Adrenal gland (tissue), 12 donors: ENCODE measurements around the gene MAD1L1. TPM values are rescaled to one million over a fixed set of nuclear protein-coding genes. Genes with fewer than 3 reads are reported as not detected.

ENCODE experiments used
- DNase-seq, 7 donors: peaks; one replicate each; pipeline ENCODE4 v3.0.0-alpha.2; 2019 to 2020
- H3K27ac ChIP-seq, 5 donors: fragments of 200-600 bp; sonication (generic) in 4 of 5; 1 replicate in 3 of 5; 2 replicates in 2 of 5; pipeline versions ENCODE4 v1.5.1 to v1.8.0; 2016 to 2020; ENCODE audit warnings: mild to moderate bottlenecking in 1 of 5
- H3K27me3 ChIP-seq: fragments of 200-600 bp; 2 replicates; pipeline ENCODE4 v1.8.0; 2021
- H3K36me3 ChIP-seq, 2 donors: fragments of 200-600 bp; replicated peaks in 1 of 2; 1 replicate in 1 of 2; 2 replicates in 1 of 2; pipeline versions ENCODE4 v1.5.1 to v1.8.0; 2018 to 2022
- H3K4me1 ChIP-seq, 2 donors: fragments of 200-600 bp; replicated peaks in 1 of 2; 1 replicate in 1 of 2; 2 replicates in 1 of 2; pipeline versions ENCODE4 v1.5.1 to v1.8.0; 2018 to 2021
- H3K4me3 ChIP-seq, 4 donors: fragments of 200-600 bp; sonication (generic) in 3 of 4; one replicate each; pipeline ENCODE4 v1.5.1; 2016 to 2018
- H3K9me3 ChIP-seq, 3 donors: fragments of 200-600 bp; sonication (generic) in 1 of 3; replicated peaks in 1 of 3; 1 replicate in 2 of 3; 2 replicates in 1 of 3; pipeline versions ENCODE4 v1.5.1 to v1.8.0; 2016 to 2021
- CTCF ChIP-seq, 6 experiments: fragments of 450-650 bp in 4 of 6; fragments of 200-600 bp in 2 of 6; sonication (generic) in 1 of 6; IDR thresholded peaks; 1 replicate in 5 of 6; 2 replicates in 1 of 6; pipeline versions ENCODE4 v1.5.1 to v1.8.0; 2016 to 2021; ENCODE audit warnings: antibody characterized with exemption in 6 of 6, mild to moderate bottlenecking in 2 of 6, moderate library complexity in 1 of 6
- POLR2A ChIP-seq, 2 donors: fragments of 450-650 bp; IDR thresholded peaks; one replicate each; pipeline ENCODE4 v1.6.1; 2017; ENCODE audit warnings: antibody characterized with exemption in 2 of 2, mild to moderate bottlenecking in 2 of 2, moderate library complexity in 1 of 2
- WGBS, 4 donors: extraction: QIAGEN DNeasy Blood & Tissue Kit in 2 of 4; methylation state at CpG; one replicate each; pipeline versions ENCODE4 v1.1.5 to v1.1.7; 2013 to 2017; 5-methylcytosine and 5-hydroxymethylcytosine counted together
- intact Hi-C, 2 donors: fragments of 100-400 bp; cut with DNase I; formaldehyde crosslinking; loops; one replicate each; pipeline versions ENCODE4 v1.14.1 to v1.15.0; 2022 to 2023
- polyA plus RNA-seq, 3 donors: library from polyadenylated mRNA; stranded (reverse); fragments of 200-250 nt in 2 of 3; fragments of 350-450 nt in 1 of 3; fragmentation: Illumina TruSeq in 1 of 3; extraction: RNeasy Lipid Tissue Mini Kit (QIAGEN cat#74804) in 1 of 3; gene quantifications; one replicate each; pipeline ENCODE4 v1.2.3, GENCODE V29; 2013 to 2014
- total RNA-seq, 9 donors: library from RNA; depleted of rRNA in 4 of 9; stranded (reverse); fragments of >200 nt in 4 of 9; fragments of 120-200 nt in 1 of 9; fragmentation: NEBNext Ultra II Directional in 1 of 9; extraction: Animal tissue kit (Norgen Biotek cat#: 25700) in 1 of 9; gene quantifications; one replicate each; pipeline versions ENCODE4 v1.1.0 to v1.2.4, GENCODE V29; 2013 to 2023
- donor health status: healthy with polysubstance abuse.
- donor health status: Bipolar disorder and iron deficiency.
- donor health status: DM: yes; HTN: yes; CAD: no.
- donor health status: DM: no; HTN: no; CAD: no.
- donor health status: DM: no; HTN: no; CAD: no.
- donor health status: DM: yes; HTN: yes; CAD: no.

The MAD1L1 gene
- total and polyA plus RNA-seq, 12 donors = 6.7 to 87.7 (median 28.9) TPM

- Histone ChIP-seq H3K4me3 (no peak overlapping the region), H3K9me3 (no peaks in the 10 kb centered on the region), H3K36me3 (no peaks in the 10 kb centered on the region), H3K4me1 (no peaks in the 10 kb centered on the region), H3K27me3 (no peaks in the 10 kb centered on the region), H3K27ac (no peak overlapping the region)
- intact Hi-C loops = no loop called here
- 90 to 96% (median 94%) methylated on average over 16 to 30 of the region's 30 CpGs for WGBS, 4 donors
- DNase-seq = no peak
- TF ChIP-seq POLR2A (IDR thresholded peaks at IDR 0.05) (no peak), CTCF (IDR thresholded peaks at IDR 0.05) (no peak)
These were observed 180.8 kb downstream of the MAD1L1 start for GRCh38 chr7:2051707-2052656.

DNA sequence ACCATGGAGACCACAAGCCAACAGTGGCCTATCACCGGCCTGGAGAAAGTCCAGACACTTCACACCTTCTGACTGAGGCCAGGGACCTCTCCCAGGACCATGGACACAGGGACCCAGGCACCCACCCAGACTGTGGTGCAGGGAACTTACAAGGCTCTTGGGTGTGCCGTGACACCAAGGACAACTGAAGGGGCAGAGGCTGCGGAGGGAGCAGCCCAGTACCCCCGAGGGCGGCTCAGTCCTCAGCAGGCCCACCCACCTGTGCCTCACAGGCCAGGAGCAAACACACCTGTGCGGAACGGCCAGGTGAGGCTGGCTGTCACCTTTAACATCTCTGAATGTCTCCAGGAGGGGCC, 182.3 kb downstream of the MAD1L1 start:
- Histone ChIP-seq H3K36me3 (no peaks in the 10 kb centered on the region), H3K27me3 (no peaks in the 10 kb centered on the region), H3K4me1 (no peaks in the 10 kb centered on the region), H3K9me3 (no peaks in the 10 kb centered on the region), H3K27ac (no peak overlapping the region), H3K4me3 (no peak overlapping the region)
- intact Hi-C loops = no loop called here
- TF ChIP-seq CTCF (IDR thresholded peaks at IDR 0.05) (no peak), POLR2A (IDR thresholded peaks at IDR 0.05) (no peak)
- DNase-seq = no peak
- 87 to 100% (median 91%) methylated on average over 2 to 7 of the region's 7 CpGs; no CpG with 5 or more reads in 1 of the 4 donors for WGBS, 4 donors

DNA sequence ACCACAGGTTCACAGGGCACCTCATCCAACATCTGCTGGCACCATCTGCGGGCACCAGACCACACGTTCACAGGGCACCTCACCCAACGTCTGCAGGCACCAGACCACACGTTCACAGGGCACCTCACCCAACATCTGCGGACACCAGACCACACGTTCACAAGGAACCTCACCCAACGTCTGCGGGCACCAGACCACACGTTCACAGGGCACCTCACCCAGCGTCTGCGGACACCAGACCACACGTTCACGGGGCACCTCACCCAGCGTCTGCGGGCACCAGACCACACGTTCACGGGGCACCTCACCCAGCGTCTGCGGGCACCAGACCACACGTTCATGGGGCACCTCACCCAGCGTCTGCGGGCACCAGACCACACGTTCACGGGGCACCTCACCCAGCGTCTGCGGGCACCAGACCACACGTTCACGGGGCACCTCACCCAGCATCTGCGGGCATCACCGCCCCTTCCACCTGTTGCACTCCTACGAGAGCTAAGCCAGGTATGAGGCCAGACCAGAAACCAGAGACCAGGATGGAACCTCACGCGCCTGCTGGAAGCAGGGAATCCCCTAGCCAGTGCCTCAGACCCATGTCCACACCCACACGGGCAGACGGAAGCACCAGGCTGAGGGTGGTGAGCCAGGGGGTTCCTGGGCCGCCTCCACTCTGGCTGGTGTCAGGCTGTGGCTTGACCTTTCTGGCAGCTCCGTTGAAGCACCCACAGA, 182.8 kb downstream of the MAD1L1 start:
- no peak for DNase-seq
- Histone ChIP-seq H3K27ac (no peak overlapping the region), H3K9me3 (no peaks in the 10 kb centered on the region), H3K4me3 (no peak overlapping the region), H3K4me1 (no peaks in the 10 kb centered on the region), H3K27me3 (no peaks in the 10 kb centered on the region), H3K36me3 (no peaks in the 10 kb centered on the region)
- WGBS, 4 donors = 91 to 95% (median 95%) methylated on average over 15 to 36 of the region's 37 CpGs
- no peak for TF ChIP-seq POLR2A (IDR thresholded peaks at IDR 0.05)
- TF ChIP-seq CTCF (IDR thresholded peaks at IDR 0.05) = no peak
- intact Hi-C loops = no loop called here

- DNase-seq = peak in 1 of 7 donors; percentile 0
- no peaks in the 10 kb centered on the region for H3K9me3 ChIP-seq
- H3K4me1 ChIP-seq = no peaks in the 10 kb centered on the region
- 91 to 97% (median 93%) methylated on average over 9 to 15 of the region's 15 CpGs for WGBS, 4 donors
- H3K27ac ChIP-seq = no peak overlapping the region
- TF ChIP-seq POLR2A (IDR thresholded peaks at IDR 0.05) = no peak
- TF ChIP-seq CTCF (IDR thresholded peaks at IDR 0.05) = no peak
- H3K27me3 ChIP-seq = no peaks in the 10 kb centered on the region
- intact Hi-C loops = no loop called here
- no peak overlapping the region for H3K4me3 ChIP-seq
- H3K36me3 ChIP-seq = no peaks in the 10 kb centered on the region
These were observed 183.5 kb downstream of the MAD1L1 start for GRCh38 chr7:2049111-2049781.
